Mammary epithelial cell (primary cell): ENCODE results near the gene ADGRB3.

ENCODE experiments used
- CTCF ChIP-seq, 2 donors: IDR thresholded peaks in 1 of 2; conservative IDR thresholded peaks in 1 of 2; 2 replicates each; pipeline ENCODE4 v1.5.1; 2011 to 2012; ENCODE audit warnings: inconsistent platforms in 2 of 2, low read length in 2 of 2, mild to moderate bottlenecking in 2 of 2, control low read depth in 1 of 2, low read depth in 1 of 2; ENCODE audit not compliant: insufficient read depth in 1 of 2; ENCODE audit errors: extremely low read depth in 1 of 2
- EZH2 ChIP-seq: IDR thresholded peaks from 2 replicates; pipeline ENCODE4 v1.6.1; 2012; ENCODE audit warnings: low read length, inconsistent platforms, borderline replicate concordance

- TF ChIP-seq CTCF (conservative IDR thresholded peaks at IDR 0.05 in 1 of 2, IDR thresholded peaks at IDR 0.05 in 1 of 2; ENCODE audit: extremely low read depth in 1 of 2, insufficient read depth in 1 of 2, low read depth in 1 of 2, low read length in 2 of 2) (no peak), EZH2 (no peak)
Measured at GRCh38 chr6:68911334-68911733, 276.3 kb downstream of the ADGRB3 start.
